ENCODE measurements around the gene SLC6A5. TPM values are rescaled to one million over a fixed set of nuclear protein-coding genes. Genes with fewer than 3 reads are reported as not detected.

SLC6A5 gene
- total and polyA plus RNA-seq, 8 donors, result not detected

GRCh38 chr11:20707876-20708275 lies 108.5 kb downstream of the SLC6A5 start:
- H3K36me3 ChIP-seq, result no peaks in the 10 kb centered on the region
- no peak overlapping the region for H3K4me3 ChIP-seq
- intact Hi-C loops (cut with DNase I), result no loop called here
- H3K9me3 ChIP-seq, result peaks cover 0 to 8% of the 10 kb centered on the region in 2 donors
- H3K4me1 ChIP-seq, result no peaks in the 10 kb centered on the region
- no peak for TF ChIP-seq CTCF (IDR thresholded peaks at IDR 0.05)
- no peak for ATAC-seq
- DNase-seq, result no peak
- H3K27me3 ChIP-seq, result no peaks in the 10 kb centered on the region
- H3K27ac ChIP-seq, result no peak overlapping the region

Other genes with a start within 250 kb of the SLC6A5 start
- gene HTATIP2, start 235.9 kb upstream of the SLC6A5 start, total RNA-seq, result 10 to 100 TPM; 67.6 to 67.7 TPM
- gene HTATIP2, start 235.9 kb upstream of the SLC6A5 start, polyA plus RNA-seq (ENCODE audit: insufficient read length in 6 of 6), result 1 to 10 TPM; 3.0 to 4.9 (median 4.2) TPM
- gene PRMT3, start 211.9 kb upstream of the SLC6A5 start, total RNA-seq, result 10 to 100 TPM in 1 of 2 donors, 1 to 10 TPM in 1; 8.0 to 13.2 TPM
- gene PRMT3, start 211.9 kb upstream of the SLC6A5 start, polyA plus RNA-seq (ENCODE audit: insufficient read length in 6 of 6), result 10 to 100 TPM; 13.9 to 17.3 (median 16.0) TPM
- gene NELL1, start 70.0 kb downstream of the SLC6A5 start, total RNA-seq, result not detected
- 1 to 10 TPM in 2 of 6 donors, under 1 TPM in 4; 0.24 to 1.8 (median 0.71) TPM for gene NELL1, start 70.0 kb downstream of the SLC6A5 start, polyA plus RNA-seq (ENCODE audit: insufficient read length in 6 of 6)